PC-3 (cell line): ENCODE results near the gene VDR. TPM values are rescaled to one million over a fixed set of nuclear protein-coding genes. Genes with fewer than 3 reads are reported as not detected.

Source experiments
- ATAC-seq: fragments of 200-7000 bp; cut with Tn5 transposase; 2 replicates; pipeline ENCODE4 v1.9.1; 2020; ENCODE audit warnings: mild to moderate bottlenecking, moderate library complexity
- BruUV-seq: library from RNA; stranded (reverse); fragments of 400-500 nt; replicated peaks from 2 replicates; lab custom pipeline; 2021; lab: Mats Ljungman, UMichigan
- CTCF ChIA-PET: fragments of 300-600 bp; sonication (Branson Sonifier 250); formaldehyde crosslinking; loops from one replicate; lab custom pipeline; 2022; ENCODE audit warnings: antibody characterized with exemption; lab: Charles Lee
- POLR2A ChIA-PET: fragments of 300-600 bp; sonication (Branson Sonifier 250); formaldehyde crosslinking; loops from one replicate; lab custom pipeline; 2022; ENCODE audit warnings: antibody characterized with exemption; ENCODE audit not compliant: unreplicated experiment; lab: Charles Lee
- DNase-seq: peaks from one replicate; pipeline ENCODE4 v3.0.0-alpha.2; 2015
- H2AFZ ChIP-seq: fragments of 300-600 bp; sonication (generic); 2 replicates; pipeline ENCODE4 v1.6.0; 2016; ENCODE audit warnings: antibody characterized with exemption, low read length
- H3F3A ChIP-seq: fragments of 300-600 bp; sonication (generic); one replicate; pipeline ENCODE4 v1.6.0; 2017; ENCODE audit warnings: antibody characterized with exemption, low read length, control low read depth, mild to moderate bottlenecking; ENCODE audit not compliant: unreplicated experiment
- H3K27ac ChIP-seq: fragments of 300-600 bp; sonication (generic); 2 replicates; pipeline ENCODE4 v1.5.1; 2016; ENCODE audit warnings: mild to moderate bottlenecking, low read length
- H3K27me3 ChIP-seq: fragments of 300-600 bp; sonication (generic); 2 replicates; pipeline ENCODE4 v1.6.1; 2016; ENCODE audit warnings: low read length, mixed read lengths
- H3K36me3 ChIP-seq: fragments of 300-600 bp; sonication (generic); 2 replicates; pipeline ENCODE4 v1.6.1; 2016; ENCODE audit warnings: low read depth, mixed run types, low read length, mixed read lengths
- H3K4me1 ChIP-seq: fragments of 300-600 bp; sonication (generic); 2 replicates; pipeline ENCODE4 v1.5.1; 2016; ENCODE audit warnings: low read length; ENCODE audit not compliant: insufficient read depth
- H3K4me2 ChIP-seq: fragments of 300-600 bp; sonication (generic); 2 replicates; pipeline ENCODE4 v1.6.0; 2016; ENCODE audit warnings: low read length
- H3K4me3 ChIP-seq: fragments of 300-600 bp; sonication (generic); 2 replicates; pipeline ENCODE4 v1.5.1; 2016; ENCODE audit warnings: mild to moderate bottlenecking, low read length, mixed read lengths
- H3K79me2 ChIP-seq: fragments of 300-600 bp; sonication (generic); 2 replicates; pipeline ENCODE4 v1.6.1; 2017; ENCODE audit warnings: low read length, mixed read lengths
- H3K9ac ChIP-seq: fragments of 300-600 bp; sonication (generic); 2 replicates; pipeline ENCODE4 v1.6.0; 2016; ENCODE audit warnings: mild to moderate bottlenecking, low read length
- H3K9me2 ChIP-seq: fragments of 300-600 bp; sonication (generic); replicated peaks from 2 replicates; pipeline ENCODE4 v1.6.1; 2016; ENCODE audit warnings: mixed run types, low read length, mixed read lengths
- H3K9me3 ChIP-seq: fragments of 300-600 bp; sonication (generic); 2 replicates; pipeline ENCODE4 v1.6.1; 2016; ENCODE audit warnings: low read length, mixed read lengths
- H4K20me1 ChIP-seq: fragments of 300-600 bp; sonication (generic); 2 replicates; pipeline ENCODE4 v1.6.1; 2016; ENCODE audit warnings: low read length, mixed read lengths
- CTCF ChIP-seq: fragments of 300-600 bp; sonication (generic); conservative IDR thresholded peaks from 2 replicates; pipeline ENCODE4 v1.5.1; 2017; ENCODE audit warnings: antibody characterized with exemption, low read depth, mild to moderate bottlenecking, low read length
- EZH2 ChIP-seq: fragments of 300-600 bp; sonication (generic); IDR thresholded peaks from one replicate; pipeline ENCODE4 v1.6.1; 2017; ENCODE audit warnings: antibody characterized with exemption, mild to moderate bottlenecking, low read length; ENCODE audit not compliant: unreplicated experiment
- EZH2phosphoT487 ChIP-seq: fragments of 300-600 bp; sonication (generic); IDR thresholded peaks from 2 replicates; pipeline ENCODE4 v1.6.1; 2018; ENCODE audit warnings: mild to moderate bottlenecking, antibody characterized with exemption, low read length, borderline replicate concordance
- intact Hi-C: fragments of 100-400 bp; cut with micrococcal nuclease; formaldehyde crosslinking; loops from 2 replicates; pipeline ENCODE4 v1.9.0; 2023
- total RNA-seq: library from RNA; depleted of rRNA; stranded (reverse); fragments of >200 nt; gene quantifications from 2 replicates; pipeline ENCODE4 v1.2.3, GENCODE V29; 2014

VDR gene
- total RNA-seq, 1 experiment from 2014 or later, result 19.9 TPM

- Histone ChIP-seq H3K9ac (no peak overlapping the region), H4K20me1 (no peaks in the 10 kb centered on the region), H3K9me2 (no peaks in the 10 kb centered on the region), H3K4me1 (peaks cover 7% of the 10 kb centered on the region), H3K27ac (no peak overlapping the region), H3K79me2 (no peaks in the 10 kb centered on the region), H3K4me3 (no peak overlapping the region), H3K27me3 (no peaks in the 10 kb centered on the region), H3F3A (no peaks in the 10 kb centered on the region), H3K9me3 (no peaks in the 10 kb centered on the region), H2AFZ (no peak overlapping the region), H3K4me2 (no peak overlapping the region), H3K36me3 (peaks cover 15% of the 10 kb centered on the region)
- ATAC-seq (no peak), DNase-seq (no peak)
- intact Hi-C loops, result no loop called here
- ChIA-PET POLR2A (no interaction called here), CTCF (no interaction called here)
- TF ChIP-seq EZH2phosphoT487 (no peak), CTCF (no peak), EZH2 (no peak)
- BruUV-seq, result no TSS peak
Observed at GRCh38 chr12:47856721-47857575, 47.8 kb downstream of the VDR start.

- Histone ChIP-seq H3K9me3 (no peaks in the 10 kb centered on the region), H3K27me3 (no peaks in the 10 kb centered on the region), H3K4me3 (no peak overlapping the region), H3K4me1 (peaks cover 7% of the 10 kb centered on the region), H3K27ac (no peak overlapping the region), H4K20me1 (no peaks in the 10 kb centered on the region), H3K79me2 (no peaks in the 10 kb centered on the region), H3K36me3 (peaks cover 12% of the 10 kb centered on the region), H3K9me2 (no peaks in the 10 kb centered on the region), H2AFZ (no peak overlapping the region), H3F3A (no peaks in the 10 kb centered on the region), H3K4me2 (no peak overlapping the region), H3K9ac (no peak overlapping the region)
- DNase-seq, result no peak
- intact Hi-C loops, result no loop called here
- no TSS peak for BruUV-seq
- no peak for TF ChIP-seq EZH2phosphoT487
- TF ChIP-seq CTCF, result no peak
- no peak for TF ChIP-seq EZH2
- CTCF ChIA-PET, result interaction anchor here (0.6 kb wide), 1 partner anchor 19 kb away, joined by 3 read pairs; no protein-coding TSS in a partner anchor
- ATAC-seq, result no peak
- POLR2A ChIA-PET, result no interaction called here
Observed at GRCh38 chr12:47856094-47856493, 48.7 kb downstream of the VDR start.

- H3F3A ChIP-seq, result no peaks in the 10 kb centered on the region
- H3K27me3 ChIP-seq, result no peaks in the 10 kb centered on the region
- no peak for DNase-seq
- H3K27ac ChIP-seq, result no peak overlapping the region
- ChIA-PET CTCF (interaction anchor here (0.6 kb wide), 1 partner anchor 18 kb away, joined by 3 read pairs; no protein-coding TSS in a partner anchor), POLR2A (no interaction called here)
- H3K4me1 ChIP-seq, result peaks cover 7% of the 10 kb centered on the region
- intact Hi-C loops, result no loop called here
- H3K4me2 ChIP-seq, result no peak overlapping the region
- peaks cover 12% of the 10 kb centered on the region for H3K36me3 ChIP-seq
- no peak for ATAC-seq
- H4K20me1 ChIP-seq, result no peaks in the 10 kb centered on the region
- no peak for TF ChIP-seq EZH2phosphoT487
- TF ChIP-seq EZH2, result no peak
- 0 out of 2 replicates have a peak, but pooled peaks have one; percentile 13 for TF ChIP-seq CTCF
- no peak overlapping the region for H3K4me3 ChIP-seq
- no peaks in the 10 kb centered on the region for H3K9me2 ChIP-seq
- H3K79me2 ChIP-seq, result no peaks in the 10 kb centered on the region
- H3K9me3 ChIP-seq, result no peaks in the 10 kb centered on the region
- no peak overlapping the region for H2AFZ ChIP-seq
- no peak overlapping the region for H3K9ac ChIP-seq
- no TSS peak for BruUV-seq
Observed at GRCh38 chr12:47855502-47855901, 49.3 kb downstream of the VDR start.
